ENCODE results near the gene CDCA7. TPM values are rescaled to one million over a fixed set of nuclear protein-coding genes. Genes with fewer than 3 reads are reported as not detected.
"Not testable (repeated sequence)": the region's sequence is repeated elsewhere in the genome, so short reads cannot be mapped to it uniquely, and the experiment has no call there.

CDCA7 gene
- total and polyA plus RNA-seq, 4 donors, result 0.08 to 7.9 (median 0.17) TPM

DNA sequence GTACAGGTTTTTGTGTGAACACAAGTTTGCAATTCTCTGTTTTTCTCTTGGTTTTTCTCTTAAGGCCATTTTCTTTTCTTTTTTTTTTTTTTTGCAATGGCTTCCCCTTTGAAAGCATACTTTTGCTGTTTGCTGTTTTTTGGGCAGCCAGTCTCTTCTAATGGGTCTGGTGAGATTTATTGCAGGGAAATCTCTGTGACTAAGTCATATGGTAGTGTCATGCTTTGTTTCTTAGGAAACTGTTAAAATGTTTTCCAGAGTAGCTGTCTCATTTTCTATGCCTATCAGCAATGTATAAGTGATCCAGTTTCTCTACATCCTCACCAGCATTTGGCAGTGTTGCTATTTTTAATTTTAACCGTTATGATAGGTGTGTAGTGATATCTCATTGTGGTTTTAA, 27.9 kb upstream of the CDCA7 start (continued):
- TF ChIP-seq, protein P1, sequence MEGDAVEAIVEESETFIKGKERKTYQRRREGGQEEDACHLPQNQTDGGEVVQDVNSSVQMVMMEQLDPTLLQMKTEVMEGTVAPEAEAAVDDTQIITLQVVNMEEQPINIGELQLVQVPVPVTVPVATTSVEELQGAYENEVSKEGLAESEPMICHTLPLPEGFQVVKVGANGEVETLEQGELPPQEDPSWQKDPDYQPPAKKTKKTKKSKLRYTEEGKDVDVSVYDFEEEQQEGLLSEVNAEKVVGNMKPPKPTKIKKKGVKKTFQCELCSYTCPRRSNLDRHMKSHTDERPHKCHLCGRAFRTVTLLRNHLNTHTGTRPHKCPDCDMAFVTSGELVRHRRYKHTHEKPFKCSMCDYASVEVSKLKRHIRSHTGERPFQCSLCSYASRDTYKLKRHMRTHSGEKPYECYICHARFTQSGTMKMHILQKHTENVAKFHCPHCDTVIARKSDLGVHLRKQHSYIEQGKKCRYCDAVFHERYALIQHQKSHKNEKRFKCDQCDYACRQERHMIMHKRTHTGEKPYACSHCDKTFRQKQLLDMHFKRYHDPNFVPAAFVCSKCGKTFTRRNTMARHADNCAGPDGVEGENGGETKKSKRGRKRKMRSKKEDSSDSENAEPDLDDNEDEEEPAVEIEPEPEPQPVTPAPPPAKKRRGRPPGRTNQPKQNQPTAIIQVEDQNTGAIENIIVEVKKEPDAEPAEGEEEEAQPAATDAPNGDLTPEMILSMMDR (IDR thresholded peaks at IDR 0.05; ENCODE audit: low read depth, low read length, missing input control), result no peak
- TF ChIP-seq SP1 (IDR thresholded peaks at IDR 0.05), result no peak

DNA sequence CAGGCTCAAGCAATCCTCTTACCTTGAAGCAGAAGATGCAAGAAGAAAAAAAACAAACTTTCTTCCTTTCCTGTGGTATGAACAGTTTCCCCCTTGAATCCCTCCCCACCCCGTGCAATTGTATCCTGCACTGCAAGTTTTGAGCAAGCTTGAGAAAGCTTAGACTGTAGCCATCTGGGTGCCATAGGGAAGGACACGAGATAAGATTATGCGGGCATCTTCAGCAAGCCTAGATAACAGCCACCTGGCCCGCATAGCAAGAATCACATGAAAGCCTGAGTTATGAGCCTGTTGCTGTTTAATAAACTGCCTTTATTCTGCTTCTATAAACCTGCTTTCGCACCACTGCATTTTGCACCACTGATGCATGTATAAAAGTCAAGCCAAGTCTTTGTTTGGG, 27.3 kb upstream of the CDCA7 start:
- Histone ChIP-seq H3K4me3 (ENCODE audit: low read depth in 1 of 3, low read length in 3 of 3) (no peak overlapping the region), H3K36me3 (ENCODE audit: control insufficient read depth in 4 of 4, insufficient read depth in 3 of 4, low read depth in 1 of 4, low read length in 3 of 4) (no peaks in the 10 kb centered on the region), H3K27me3 (ENCODE audit: control insufficient read depth in 4 of 4, insufficient read depth in 4 of 4, low read length in 3 of 4) (no peaks in the 10 kb centered on the region), H3K4me1 (ENCODE audit: control insufficient read depth in 4 of 4, insufficient read depth in 4 of 4, low read length in 3 of 4) (no peaks in the 10 kb centered on the region), H3K9ac (ENCODE audit: low read depth in 1 of 2, low read length in 2 of 2) (no peak overlapping the region), H3K27ac (ENCODE audit: low read depth in 1 of 2, low read length in 2 of 2) (no peak overlapping the region), H3K9me3 (ENCODE audit: control insufficient read depth in 4 of 4, low read length in 3 of 4) (peaks cover 2 to 17% (median 10%) of the 10 kb centered on the region in 4 donors)
- no peak for DNase-seq (ENCODE audit: low spot score)
- 86% methylated on average over 5 of the region's 5 CpGs for WGBS
- TF ChIP-seq, protein P2, sequence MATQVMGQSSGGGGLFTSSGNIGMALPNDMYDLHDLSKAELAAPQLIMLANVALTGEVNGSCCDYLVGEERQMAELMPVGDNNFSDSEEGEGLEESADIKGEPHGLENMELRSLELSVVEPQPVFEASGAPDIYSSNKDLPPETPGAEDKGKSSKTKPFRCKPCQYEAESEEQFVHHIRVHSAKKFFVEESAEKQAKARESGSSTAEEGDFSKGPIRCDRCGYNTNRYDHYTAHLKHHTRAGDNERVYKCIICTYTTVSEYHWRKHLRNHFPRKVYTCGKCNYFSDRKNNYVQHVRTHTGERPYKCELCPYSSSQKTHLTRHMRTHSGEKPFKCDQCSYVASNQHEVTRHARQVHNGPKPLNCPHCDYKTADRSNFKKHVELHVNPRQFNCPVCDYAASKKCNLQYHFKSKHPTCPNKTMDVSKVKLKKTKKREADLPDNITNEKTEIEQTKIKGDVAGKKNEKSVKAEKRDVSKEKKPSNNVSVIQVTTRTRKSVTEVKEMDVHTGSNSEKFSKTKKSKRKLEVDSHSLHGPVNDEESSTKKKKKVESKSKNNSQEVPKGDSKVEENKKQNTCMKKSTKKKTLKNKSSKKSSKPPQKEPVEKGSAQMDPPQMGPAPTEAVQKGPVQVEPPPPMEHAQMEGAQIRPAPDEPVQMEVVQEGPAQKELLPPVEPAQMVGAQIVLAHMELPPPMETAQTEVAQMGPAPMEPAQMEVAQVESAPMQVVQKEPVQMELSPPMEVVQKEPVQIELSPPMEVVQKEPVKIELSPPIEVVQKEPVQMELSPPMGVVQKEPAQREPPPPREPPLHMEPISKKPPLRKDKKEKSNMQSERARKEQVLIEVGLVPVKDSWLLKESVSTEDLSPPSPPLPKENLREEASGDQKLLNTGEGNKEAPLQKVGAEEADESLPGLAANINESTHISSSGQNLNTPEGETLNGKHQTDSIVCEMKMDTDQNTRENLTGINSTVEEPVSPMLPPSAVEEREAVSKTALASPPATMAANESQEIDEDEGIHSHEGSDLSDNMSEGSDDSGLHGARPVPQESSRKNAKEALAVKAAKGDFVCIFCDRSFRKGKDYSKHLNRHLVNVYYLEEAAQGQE (IDR thresholded peaks at IDR 0.05), result no peak
- TF ChIP-seq TAF1 (conservative IDR thresholded peaks at IDR 0.05), result no peak

DNA sequence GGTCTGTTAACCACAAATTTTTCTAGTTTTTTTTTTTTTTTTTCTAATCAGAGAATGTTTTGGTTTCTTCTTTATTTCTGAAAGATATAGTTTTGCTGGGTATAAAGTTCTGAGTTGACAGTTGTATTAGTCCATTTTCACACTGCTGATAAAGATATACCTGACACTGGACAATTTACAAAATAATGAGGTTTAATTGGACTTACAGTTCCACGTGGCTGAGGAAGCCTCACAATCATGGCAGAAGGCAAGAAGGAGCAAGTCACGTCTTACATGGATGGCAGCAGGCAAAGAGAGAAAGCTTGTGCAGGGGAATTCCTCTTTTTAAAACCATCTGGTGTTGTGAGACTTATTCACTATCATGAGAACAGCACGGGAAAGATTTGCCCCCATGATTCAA, 21.7 kb upstream of the CDCA7 start:
- H3K27me3 ChIP-seq (ENCODE audit: control insufficient read depth in 4 of 4, insufficient read depth in 4 of 4, low read length in 3 of 4); H3K27ac ChIP-seq (ENCODE audit: low read depth in 1 of 2, low read length in 2 of 2); H3K9ac ChIP-seq (ENCODE audit: low read depth in 1 of 2, low read length in 2 of 2); H3K4me1 ChIP-seq (ENCODE audit: control insufficient read depth in 4 of 4, insufficient read depth in 4 of 4, low read length in 3 of 4); DNase-seq (ENCODE audit: low spot score); H3K36me3 ChIP-seq (ENCODE audit: control insufficient read depth in 4 of 4, insufficient read depth in 3 of 4, low read depth in 1 of 4, low read length in 3 of 4); H3K4me3 ChIP-seq (ENCODE audit: low read depth in 1 of 3, low read length in 3 of 3): not testable (repeated sequence)
- WGBS, result 68% methylated on average over 3 of the region's 3 CpGs
- H3K9me3 ChIP-seq (ENCODE audit: control insufficient read depth in 4 of 4, low read length in 3 of 4), result peaks cover 5 to 19% (median 7%) of the 10 kb centered on the region in 4 donors

DNA sequence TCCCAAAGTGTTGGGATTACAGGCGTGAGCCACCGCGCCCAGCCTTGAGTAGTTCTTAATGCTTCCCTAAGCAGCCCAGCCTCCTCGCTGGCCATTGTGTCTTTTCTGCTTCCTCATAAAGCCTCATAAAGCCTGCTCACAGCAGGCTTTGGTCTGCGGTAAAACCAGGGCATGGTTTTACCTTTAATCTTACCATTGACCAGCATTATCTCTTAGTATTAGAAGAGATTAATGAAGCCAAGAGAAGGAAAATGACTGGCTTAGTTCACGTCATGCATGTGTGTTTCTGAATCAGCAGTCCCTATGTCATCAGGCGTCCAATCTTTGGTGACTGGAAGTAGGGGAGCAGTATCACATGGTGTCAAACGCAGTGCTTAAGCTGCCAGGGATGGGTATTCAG, 14.9 kb upstream of the CDCA7 start:
- 95% methylated on average over 8 of the region's 8 CpGs for WGBS
- H3K9me3 ChIP-seq (ENCODE audit: control insufficient read depth in 4 of 4, low read length in 3 of 4), result peaks cover 0 to 3% (median 0%) of the 10 kb centered on the region in 4 donors
- no peaks in the 10 kb centered on the region for H3K4me1 ChIP-seq (ENCODE audit: control insufficient read depth in 4 of 4, insufficient read depth in 4 of 4, low read length in 3 of 4)
- no peaks in the 10 kb centered on the region for H3K36me3 ChIP-seq (ENCODE audit: control insufficient read depth in 4 of 4, insufficient read depth in 3 of 4, low read depth in 1 of 4, low read length in 3 of 4)
- no peak overlapping the region for H3K4me3 ChIP-seq (ENCODE audit: low read depth in 1 of 3, low read length in 3 of 3)
- H3K9ac ChIP-seq (ENCODE audit: low read depth in 1 of 2, low read length in 2 of 2), result no peak overlapping the region
- no peak for DNase-seq (ENCODE audit: low spot score)
- TF ChIP-seq FOXA2 (IDR thresholded peaks at IDR 0.05), result no peak
- TF ChIP-seq, protein P3, sequence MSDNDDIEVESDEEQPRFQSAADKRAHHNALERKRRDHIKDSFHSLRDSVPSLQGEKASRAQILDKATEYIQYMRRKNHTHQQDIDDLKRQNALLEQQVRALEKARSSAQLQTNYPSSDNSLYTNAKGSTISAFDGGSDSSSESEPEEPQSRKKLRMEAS (IDR thresholded peaks at IDR 0.05), result no peak
- TF ChIP-seq TAF1 (conservative IDR thresholded peaks at IDR 0.05), result no peak
- TF ChIP-seq HNF4A (conservative IDR thresholded peaks at IDR 0.05), result no peak
- no peak for TF ChIP-seq EGR1 (IDR thresholded peaks at IDR 0.05; ENCODE audit: low read depth in 2 of 2)
- H3K27ac ChIP-seq (ENCODE audit: low read depth in 1 of 2, low read length in 2 of 2), result no peak overlapping the region
- no peaks in the 10 kb centered on the region for H3K27me3 ChIP-seq (ENCODE audit: control insufficient read depth in 4 of 4, insufficient read depth in 4 of 4, low read length in 3 of 4)
